GM19238 (cell line): ENCODE data around the gene PPP1R27.

Experiments
- DNase-seq: peaks from one replicate; pipeline ENCODE4 v3.0.0; 2011; ENCODE audit warnings: low spot score; ENCODE audit not compliant: insufficient read length

The PPP1R27 gene

GRCh38 chr17:81834831-81835267 is at the start of gene PPP1R27:
PPP1R27 (minus strand) TSS chr17:81835050; CDS start chr17:81834953, 97 bp downstream.
- no peak for DNase-seq

GRCh38 chr17:81884520-81884919 is 49.7 kb upstream of the PPP1R27 start:
- DNase-seq, result no peak

DNA sequence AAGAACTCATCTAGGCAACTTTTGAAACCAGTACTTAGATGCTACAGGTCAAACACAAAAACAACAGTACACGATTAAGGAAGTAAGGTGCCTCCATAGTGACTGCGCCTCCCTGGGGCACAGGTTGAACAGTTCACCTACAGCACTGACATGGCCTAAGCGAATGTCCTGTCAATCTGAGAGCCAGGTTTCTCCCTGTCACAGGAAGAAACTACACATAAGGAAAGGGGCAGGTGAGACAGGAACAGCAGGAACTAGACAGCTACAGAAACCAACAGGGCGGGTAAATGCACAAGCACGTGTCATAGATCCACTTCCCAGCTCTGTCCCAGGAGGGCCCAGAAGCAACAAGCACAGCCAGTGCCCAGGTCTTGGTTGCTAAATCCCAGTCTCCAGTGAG is 44.3 kb upstream of the PPP1R27 start:
- DNase-seq, result no peak

DNA sequence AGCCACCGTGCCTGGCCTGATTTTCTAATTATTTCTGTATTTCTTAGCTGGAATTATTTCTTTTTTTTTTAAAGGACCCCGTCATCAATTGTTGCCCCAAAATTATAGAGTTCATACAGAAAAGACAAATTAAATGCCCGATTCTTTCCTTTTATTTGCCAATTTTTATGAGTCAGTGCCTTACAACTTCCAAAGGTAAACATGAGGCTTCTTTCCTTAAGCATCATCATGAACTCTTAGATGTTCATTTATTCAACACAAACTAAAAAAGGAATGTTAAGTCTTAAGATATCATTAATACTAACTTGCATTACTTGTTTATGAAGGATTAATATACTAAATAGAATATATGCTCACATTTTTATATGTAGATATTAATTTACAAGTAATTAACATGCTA is 43.4 kb upstream of the PPP1R27 start:
- DNase-seq, result no peak

DNA sequence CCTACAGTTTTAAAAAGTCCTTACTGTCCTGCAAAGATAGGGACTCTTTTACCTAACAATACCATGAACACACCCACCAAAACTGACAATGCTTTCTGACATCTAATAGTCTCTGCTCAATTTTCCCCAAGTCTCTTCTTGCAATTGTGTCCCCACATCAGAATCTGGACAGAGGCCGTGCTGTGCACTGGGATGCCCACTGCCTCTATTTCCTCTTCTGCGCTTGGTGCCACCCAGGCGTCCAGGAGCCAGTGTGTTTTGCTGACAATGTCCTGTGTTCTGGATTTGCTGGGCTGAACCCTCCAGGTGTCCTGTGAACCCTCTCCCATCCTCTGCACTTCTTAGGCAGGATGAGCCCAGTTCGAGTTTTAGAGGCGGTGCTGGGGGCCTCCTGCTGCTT is 42.7 kb upstream of the PPP1R27 start:
- DNase-seq, result no peak

- DNase-seq, result peak; percentile 97
These were observed 36.8 kb upstream of the PPP1R27 start for GRCh38 chr17:81871387-81872230.

GRCh38 chr17:81870981-81871386 is 36.1 kb upstream of the PPP1R27 start, which contains the start of gene ARHGDIA:
ARHGDIA (minus strand) TSS chr17:81871337; CDS start chr17:81869930, 1,407 bp downstream.
- peak; percentile 32 for DNase-seq

DNA sequence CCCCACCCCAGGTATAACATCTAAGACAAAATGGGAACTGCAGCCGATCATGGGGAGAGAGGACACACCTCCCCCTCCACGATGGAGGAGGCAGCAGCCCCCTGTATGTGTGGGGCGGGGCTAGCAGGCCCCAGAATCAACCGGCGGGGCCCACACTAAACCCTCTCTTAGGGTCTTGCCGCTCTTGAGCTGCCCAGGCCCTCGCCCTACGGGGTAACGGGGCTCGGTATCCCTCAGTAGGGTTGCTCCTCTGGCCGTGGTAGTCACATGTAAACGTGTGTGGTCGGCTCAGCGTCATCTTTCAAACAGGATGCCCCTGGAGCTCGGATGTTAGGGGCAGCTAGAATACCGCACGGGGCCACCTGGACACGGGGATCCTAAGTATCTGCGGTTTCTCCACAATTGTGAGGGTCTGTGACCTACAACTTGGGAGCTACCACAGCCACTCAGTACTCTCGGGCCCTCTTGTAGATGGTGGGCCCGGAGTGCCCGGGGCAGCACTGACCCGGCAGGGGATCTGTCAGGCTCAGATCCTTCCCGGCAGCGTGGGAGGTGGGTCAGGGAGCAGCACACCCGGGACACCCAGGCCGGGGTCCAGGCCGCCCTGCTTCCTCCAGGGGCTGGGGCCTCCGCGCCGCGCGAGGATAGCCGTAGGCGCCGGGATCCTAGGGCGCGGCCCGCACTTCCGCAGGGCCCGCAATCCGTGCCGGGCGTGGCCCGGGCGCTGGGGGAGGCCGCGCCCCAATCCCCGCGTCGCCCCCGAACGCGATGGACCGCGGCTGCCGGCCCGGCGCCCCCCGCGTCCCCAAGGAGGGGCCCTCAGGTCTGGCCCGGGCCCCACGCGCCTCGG is 35.5 kb upstream of the PPP1R27 start:
- DNase-seq, result peak; percentile 47

- DNase-seq, result peak; percentile 65
These were observed 34.6 kb upstream of the PPP1R27 start for GRCh38 chr17:81869221-81870130.

- no peak for DNase-seq
These were observed 33.9 kb upstream of the PPP1R27 start for GRCh38 chr17:81868674-81869220.

GRCh38 chr17:81867991-81868673 is 33.3 kb upstream of the PPP1R27 start:
- no peak for DNase-seq

GRCh38 chr17:81867170-81867990 is 32.5 kb upstream of the PPP1R27 start:
- DNase-seq, result no peak

- DNase-seq, result no peak
These were observed 31.8 kb upstream of the PPP1R27 start for GRCh38 chr17:81866440-81867169.

DNA sequence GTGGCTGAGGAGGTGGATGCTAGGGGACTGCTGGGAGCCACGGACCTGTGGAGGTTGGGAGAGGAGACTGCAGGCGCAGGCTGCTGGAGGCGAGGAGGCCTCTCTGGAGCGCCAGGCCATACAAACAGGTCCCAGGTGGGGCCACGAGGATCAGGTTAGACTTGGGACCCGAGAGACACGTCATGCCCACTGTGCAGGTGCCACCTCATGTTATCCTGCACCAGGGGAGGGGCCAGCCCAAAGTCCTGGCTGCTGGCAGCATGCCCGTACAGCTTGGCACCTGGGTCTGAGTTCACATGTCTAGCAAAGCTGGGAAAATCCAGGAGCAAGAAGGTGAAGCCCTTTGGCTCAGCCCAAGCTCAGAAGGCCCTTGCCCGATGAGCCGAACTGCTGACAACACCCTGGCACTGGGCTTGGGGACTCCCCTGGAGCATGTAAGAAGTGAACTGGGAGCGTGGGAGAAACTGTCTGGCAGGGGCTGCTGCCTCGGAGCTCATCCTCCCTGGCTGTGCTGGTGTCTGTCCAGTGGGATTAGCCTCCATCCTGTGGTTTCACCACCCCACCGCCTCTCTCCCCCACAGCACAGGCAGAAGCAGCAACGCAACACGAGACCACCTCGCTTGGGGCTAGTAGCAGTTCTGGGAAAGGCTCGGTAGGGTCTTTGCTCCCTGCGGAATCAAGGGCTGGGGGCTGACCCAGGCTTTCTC is 31.0 kb upstream of the PPP1R27 start:
- DNase-seq, result no peak

GRCh38 chr17:81865358-81865732 is 30.5 kb upstream of the PPP1R27 start:
- no peak for DNase-seq

GRCh38 chr17:81863833-81864768 is 29.3 kb upstream of the PPP1R27 start:
- DNase-seq, result no peak

GRCh38 chr17:81863123-81863675 is 28.3 kb upstream of the PPP1R27 start:
- DNase-seq, result no peak
